ENCODE data around the gene FRMPD2.
"Not testable (repeated sequence)": the region's sequence is repeated elsewhere in the genome, so short reads cannot be mapped to it uniquely, and the experiment has no call there.

The FRMPD2 gene

DNA sequence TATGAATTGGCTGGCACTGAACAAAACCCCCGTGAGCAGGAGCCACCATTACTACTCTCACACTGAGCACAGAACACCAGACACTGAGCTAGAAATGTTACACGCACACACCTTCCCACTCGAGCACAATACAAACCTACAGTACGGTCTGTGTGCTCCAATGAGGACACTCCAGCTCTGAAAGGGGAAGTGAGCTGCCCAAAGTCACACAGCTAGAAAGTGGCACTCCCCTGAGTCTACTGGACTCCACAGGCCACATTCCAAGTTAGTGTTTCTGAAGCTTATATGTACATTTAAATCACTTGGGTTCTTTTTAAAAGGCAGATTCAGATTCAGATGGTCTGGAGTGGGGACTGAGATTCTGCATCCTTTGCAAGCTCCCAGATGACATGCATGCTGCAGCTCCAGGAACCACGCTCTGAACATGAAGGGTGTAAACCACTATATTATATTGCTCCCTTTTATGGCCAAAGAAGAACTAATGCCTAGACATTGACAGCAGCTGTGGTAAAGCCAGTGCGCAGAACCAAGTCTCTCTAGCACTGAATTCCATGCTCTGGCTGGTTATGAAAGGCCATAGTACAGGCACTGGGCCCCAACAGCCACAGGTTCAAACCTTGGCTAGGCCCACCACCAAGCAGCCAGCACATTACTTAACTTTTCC, 77.1 kb downstream of the FRMPD2 start:
- no peak for DNase-seq

DNA sequence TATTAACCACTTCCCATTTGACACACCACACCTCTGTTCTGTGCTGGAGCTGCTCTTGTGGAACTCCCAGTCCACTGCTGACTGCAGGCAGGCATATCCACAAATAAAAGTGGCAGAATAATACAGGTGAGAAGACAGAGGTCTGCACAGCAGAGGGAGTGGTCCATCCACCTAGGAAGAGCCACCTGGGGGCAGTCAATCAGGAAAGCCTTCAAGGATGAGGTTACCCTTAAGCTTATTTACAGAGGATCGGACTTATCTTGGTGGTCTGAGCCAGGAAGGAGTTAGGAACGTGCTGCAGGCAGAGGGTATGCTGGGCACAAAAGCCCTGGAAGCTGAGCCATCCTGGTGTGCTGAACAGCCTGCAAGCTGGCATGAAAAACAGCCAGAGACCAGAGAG, 78.7 kb downstream of the FRMPD2 start:
- DNase-seq: no peak

DNA sequence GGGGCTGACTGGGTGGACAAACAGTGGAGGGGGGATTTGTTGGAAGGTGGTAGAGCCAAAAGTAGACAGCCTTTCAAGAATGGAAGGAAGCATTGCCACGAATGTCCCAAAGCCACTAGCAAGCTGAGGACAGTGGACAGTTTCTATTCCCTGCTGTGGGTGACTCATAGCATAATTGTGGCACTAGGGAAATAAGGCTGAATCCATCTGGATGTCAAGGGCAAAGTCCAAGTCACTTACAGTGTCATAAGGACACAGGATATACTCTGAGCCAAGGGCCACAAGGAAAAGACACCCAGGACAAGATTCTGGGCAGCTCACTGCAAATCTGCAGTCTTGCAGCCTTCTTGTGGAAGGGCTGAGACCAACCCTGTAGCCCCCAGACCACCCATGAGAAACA, 79.7 kb downstream of the FRMPD2 start:
- DNase-seq: no peak

DNA sequence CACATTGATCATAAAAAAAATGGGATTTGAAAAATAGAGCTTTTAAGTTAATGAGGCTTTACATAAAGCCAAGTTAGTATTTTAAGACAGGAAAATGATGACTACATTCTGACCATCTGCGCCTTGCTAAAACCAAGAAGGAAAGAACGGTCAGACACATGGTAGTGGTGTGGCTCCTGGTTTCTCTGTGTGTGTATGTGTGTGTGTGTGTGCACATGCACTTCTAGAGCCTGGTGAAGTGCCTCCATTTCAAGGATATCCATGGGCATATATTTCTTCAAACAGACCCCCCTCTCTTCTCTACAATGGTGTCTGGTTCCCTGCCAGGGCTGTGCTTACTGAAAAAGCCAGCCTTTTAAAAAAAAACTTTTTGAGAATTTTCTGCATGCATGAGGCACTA, 80.9 kb downstream of the FRMPD2 start:
- no peak for DNase-seq

DNA sequence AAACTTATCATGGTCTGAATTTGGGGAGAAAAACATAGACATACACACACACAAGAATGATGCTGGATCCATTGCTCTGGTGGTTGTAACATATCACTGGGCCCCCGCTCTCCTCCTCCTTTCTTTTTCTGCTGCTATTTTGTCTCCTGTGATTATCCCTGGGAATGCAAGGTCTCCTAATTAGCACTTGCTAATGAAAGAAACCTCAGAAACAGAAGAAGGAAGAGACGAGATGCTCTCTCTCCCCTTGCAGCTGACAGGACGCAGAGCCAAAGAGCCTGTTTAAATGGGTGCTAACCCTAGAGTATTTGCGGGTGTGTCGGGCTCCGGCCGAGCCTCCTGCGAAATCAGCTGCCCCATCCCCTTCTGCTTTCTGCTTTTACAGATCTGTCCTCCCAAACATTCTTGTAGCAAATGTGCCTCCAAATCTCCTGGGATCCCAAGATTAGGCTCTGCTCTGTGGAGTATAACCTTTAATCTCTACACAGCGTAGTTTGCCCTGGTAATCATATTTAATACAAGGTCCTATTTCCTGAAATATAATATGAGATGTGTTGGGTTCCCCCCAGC, 81.5 kb downstream of the FRMPD2 start:
- DNase-seq: no peak

DNA sequence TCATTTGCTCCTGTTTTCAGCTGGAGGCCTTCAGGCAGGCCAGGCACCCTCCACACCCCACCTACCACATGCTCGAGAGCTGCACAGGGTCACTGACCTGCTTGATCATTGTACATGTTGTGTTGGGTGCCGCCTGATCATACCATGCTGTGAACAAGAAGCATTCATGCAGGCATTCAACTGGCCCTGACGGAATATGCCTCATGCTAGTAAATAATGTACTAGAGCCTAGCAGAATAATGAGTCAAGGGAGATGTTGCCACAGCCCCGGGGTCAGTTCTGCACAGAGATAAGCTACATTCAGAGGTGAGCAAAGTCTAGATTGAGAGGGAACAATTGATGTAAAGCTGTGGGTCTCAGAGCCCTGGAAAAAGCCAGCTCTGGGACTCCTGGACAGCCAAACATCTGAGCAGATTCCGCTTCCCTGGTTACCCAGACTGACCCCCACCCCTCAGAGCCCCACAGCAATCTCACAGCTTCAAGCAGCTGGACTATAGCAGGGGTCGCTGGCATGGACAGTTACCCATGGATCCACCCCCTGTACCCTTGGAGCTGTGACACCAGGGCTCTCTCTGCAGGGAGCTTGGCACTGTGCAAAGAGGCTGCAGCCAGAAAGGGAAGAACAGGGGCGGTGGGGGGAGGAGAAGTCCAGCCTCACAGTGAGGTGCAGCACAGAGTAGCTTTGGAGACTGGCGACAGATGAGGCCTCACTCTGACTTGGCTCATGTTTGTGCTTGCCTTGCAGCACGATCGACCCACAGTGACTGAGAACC, 86.6 kb downstream of the FRMPD2 start:
- DNase-seq: no peak

DNA sequence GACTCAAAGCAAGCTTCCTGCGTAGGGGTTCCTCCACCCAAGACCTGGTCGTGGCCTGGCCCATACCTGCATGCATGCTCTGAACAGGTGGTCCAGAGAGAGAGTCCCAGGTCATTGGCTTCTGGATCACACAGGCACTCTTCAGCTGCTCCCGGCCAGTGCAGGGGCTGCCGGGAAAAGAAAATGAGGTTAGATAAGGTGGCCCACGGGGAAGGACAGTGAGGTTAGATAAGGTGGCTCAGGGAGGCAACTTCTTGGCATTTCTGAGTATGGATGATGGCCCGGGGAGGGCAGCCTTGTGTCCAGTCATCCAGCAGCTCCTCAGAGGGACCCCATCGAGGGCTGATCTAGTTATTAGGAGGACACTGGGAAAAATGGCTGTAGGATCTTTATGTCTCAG, 87.4 kb downstream of the FRMPD2 start:
- no peak for DNase-seq

DNA sequence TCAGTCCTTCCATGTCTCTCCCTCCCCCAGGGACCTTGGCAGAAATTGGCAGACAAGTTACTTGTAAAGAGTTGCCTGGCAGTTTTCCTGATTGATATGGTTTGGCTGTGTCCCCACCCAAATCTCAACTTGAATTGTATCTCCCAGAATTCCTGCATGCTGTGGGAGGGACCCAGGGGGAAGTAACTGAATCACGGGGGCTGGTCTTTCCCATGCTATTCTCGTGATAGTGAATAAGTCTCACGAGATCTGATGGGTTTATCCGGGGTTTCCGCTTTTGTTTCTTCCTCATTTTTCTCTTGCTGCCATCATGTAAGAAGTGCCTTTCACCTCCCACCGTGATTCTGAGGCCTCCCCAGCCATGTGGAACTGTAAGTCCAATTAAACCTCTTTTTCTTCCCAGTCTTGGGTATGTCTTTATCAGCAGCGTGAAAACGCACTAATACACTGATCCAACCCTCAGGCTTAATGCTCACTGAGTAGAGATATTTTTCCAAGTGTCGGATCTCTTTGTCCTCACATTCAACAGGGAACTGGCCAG, 88.2 kb downstream of the FRMPD2 start:
- DNase-seq: not testable (repeated sequence)

DNA sequence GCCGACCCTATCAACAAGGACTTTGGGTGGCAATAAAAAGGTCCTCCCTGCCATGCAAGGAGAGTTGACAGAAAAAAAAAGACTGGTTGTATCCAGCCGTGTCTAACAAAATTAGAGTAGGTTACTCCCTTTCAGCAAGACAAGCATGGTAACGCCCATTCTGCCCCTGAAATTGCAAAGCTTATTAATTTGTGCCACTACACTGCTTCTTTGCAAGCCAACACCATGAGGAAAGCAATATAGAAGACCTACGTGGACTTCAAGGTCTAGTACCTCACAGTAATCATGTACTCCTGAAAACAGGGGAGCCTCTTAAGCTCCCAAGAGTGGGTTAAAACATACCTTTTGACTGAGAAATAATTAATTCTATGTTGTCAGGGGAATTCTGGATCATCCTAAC, 90.3 kb downstream of the FRMPD2 start:
- no peak for DNase-seq

DNA sequence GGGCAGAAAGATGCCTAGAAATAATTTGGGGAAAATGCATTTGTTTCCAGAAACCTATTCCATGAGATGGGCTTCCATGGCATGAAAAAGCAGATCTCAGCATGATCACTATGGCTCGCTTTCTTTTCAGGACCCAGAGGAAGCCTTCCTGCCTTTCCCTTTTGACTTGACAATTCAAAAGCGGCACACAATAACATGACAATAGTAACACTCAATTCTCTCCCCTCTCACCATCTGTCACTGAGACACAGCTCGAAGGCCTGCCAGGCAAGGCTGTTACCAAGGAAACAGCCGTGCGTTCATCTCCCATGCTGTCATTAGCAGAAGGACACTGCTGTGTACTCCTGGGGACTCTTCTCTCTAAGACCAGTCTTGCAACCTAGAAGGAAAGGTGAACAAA, 101.8 kb downstream of the FRMPD2 start:
- not testable (repeated sequence) for DNase-seq

DNA sequence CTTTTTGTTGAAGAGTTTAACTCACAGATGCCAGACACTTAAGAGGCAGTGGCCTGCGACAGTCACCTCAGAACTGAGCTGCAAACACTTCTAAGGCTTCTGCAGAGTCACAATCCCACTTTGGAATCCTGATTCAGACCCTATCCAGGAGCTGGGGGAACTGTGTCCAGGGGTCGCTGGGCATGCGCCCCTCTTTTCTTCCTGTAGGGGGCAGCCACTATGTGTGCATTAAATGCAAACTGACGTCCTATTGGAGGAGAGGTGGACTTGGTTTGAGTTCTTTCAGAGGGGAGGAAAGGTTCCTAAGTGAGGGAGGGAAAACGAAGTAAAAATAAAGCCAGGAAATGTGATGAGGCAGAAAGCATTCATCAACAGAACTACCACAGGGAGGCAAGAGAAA, 113.8 kb downstream of the FRMPD2 start:
- not testable (repeated sequence) for DNase-seq

DNA sequence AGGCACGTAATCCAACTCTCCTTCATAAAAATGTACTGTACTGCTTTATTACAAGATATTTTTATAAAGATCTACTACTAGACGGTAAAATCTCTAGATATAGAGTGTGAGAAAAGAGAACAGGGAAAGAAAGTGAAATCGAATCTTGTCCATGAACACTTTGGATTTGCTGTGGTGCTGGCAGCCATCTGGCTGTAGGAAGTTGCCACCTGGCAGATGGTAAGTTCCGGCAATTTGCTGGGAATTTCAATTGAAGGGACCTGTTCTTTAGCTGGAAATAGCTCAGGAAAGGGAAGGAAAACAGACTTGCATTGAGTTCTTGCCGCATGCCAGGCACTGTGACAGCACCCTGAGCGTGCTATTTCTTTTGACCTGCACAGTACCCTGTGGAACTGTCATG, 114.3 kb downstream of the FRMPD2 start:
- not testable (repeated sequence) for DNase-seq

DNA sequence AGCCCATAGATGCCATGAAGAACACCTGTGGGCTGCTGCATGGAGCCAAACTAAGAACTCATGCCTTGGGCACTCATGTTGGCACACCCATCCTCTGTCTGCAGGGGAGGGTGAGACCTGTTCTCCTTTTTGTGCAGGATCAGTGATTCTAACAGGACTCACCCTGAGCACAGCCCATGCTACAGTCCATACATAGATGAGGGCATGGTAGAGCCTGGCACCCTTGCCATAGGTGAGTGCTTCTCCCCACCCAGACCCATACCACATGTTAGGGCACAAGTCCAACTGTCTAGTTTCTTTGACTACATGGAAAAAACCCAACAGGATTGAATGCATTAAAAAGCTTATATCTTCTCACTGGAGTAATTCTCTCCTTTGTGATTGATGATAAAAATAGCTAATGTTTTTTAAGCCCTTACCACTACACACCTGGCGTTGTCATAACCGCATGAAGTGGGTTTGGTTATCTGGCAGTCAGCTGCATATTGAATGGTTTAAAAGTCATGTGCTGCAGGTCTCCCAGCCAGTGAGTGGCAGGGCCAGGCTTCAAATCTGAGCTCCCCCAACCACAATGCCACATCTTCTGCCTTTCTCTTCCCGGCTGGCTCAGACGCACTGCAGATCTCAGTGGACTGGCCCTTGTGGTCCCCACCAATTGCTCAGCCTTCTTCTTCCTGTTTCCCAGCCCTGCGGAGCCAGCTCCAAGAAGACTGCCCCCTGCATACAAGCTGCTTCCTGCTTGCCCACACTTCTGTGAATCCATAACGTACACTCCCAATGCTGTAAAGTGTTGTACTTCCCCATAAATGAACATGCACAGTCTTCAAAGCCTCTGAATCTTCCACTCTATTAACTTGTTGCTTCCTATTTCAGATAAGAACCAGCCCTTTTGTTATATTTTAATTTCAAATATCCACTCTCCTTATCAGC, 120.0 kb downstream of the FRMPD2 start:
- DNase-seq: not testable (repeated sequence)

DNA sequence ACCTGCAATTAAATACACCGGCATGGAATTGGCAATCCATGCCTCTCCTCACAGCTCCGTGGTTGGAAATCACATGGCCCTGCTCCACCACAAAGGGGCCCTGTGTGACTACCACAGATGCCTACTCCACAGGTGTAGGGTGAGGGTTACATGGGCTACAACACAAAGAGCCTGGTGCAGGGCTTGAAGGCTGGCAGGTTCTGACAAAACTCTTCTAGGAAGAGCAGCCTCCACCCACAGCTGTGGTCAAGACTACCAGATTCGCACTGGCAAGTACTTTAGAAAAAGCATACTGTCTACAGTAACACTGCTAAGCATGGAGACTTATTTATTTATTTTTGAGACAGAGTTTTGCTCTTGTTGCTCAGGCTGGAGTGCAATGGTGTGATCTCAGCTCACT, 126.9 kb downstream of the FRMPD2 start:
- DNase-seq: not testable (repeated sequence)

DNA sequence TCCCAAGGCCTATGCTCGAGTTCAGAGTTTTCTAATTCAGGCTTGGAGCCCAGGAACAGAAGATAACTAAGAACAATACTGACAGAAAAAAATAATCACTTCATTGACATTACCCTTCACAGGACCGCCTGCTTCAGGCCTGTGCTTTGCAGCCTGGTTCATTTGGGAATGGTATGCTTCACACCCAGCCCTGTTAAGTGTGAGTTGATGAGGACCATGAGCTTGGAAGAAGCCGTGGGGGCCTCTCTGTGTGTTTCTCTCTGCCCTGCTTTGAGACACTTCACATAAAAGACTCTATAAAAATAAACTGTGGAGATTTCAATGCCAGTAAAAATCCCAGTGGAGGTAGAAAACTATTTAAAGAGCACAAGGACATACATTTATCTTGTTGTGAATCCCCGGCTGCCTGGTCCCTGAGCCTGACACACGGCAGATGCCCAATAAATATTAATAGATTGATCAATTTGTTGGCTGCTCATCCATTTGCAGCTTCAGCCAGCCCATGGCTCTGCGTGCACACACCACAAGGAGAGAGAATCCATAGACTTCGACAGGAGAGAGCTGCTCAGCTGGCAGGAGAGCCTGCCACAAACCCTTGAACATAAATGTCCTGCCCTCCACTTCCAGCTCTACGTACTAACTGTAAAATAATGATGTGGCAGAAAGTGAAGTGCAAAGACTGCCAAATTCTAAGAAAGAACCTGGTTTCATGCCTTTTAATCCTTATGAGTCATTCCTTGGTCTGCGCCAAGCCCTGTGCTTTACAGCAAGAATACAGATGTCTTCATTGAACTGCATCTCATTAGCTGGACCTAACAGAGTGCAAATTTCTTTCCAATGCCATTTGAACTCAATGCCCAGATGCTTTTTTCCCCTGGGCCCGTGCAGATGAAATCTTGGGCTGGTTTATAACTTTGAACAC, 130.5 kb downstream of the FRMPD2 start:
- DNase-seq: not testable (repeated sequence)

DNA sequence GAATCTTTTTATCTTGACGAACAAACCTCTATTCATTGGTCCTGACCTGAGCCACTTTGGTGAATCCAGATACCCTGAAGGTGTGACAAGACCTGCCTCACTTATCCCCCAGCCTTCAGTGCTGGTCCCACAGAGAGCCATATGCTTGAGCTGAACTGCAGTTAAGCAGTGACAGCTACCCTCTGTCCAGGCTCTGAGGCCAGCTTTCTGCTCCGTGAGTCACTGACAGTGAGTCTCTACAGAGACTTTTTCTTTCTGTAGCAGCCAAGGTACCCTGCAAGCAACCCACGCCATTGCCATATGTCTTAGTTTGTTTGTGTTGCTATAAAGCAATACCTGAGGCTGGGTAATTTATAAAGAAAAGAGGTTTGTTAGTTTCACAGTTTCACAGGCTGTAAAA, 133.5 kb downstream of the FRMPD2 start:
- not testable (repeated sequence) for DNase-seq

DNA sequence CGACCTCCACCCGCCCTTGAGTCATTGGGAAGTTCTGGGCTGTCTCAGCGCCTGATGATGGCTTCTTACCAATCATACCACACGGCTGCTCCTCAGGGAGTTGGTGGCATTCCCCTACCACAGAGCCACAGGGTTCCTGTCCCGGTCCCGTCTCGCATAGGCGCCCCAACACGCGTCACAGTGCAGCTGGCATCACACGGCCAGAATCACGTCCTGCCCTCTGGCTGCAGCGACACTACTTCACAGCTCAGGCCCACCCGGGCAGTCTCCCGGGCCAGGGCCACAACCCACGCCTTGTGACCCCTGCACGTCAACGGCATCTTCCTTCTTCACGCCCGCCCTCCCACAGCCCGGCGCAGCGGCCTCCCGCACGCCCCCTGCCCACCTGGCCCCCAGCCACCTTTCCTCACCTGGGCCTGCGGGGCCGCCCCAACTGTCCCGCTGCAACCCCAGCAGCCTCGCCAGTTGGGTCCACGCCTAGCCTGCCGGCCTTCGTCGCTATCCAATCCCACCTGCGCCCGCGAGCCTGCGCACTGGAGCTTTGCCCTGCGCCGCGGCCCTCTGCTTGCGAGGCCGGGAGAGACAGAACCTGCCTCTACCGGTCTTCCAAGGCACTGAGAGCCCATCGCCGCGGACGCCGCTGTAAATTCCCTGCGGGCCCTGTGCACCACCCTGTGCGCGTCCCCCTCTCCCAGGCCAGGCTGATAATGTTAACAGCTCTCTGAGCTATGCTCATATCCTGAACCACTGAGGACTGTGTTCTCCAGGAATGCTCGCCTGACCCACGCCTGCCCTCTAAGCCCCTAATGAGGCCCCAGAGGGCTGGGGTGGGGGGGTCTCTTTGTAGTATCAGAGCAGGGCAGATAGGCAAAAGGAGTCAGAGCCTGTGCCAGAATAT, 134.3 kb downstream of the FRMPD2 start:
- DNase-seq: not testable (repeated sequence)

DNA sequence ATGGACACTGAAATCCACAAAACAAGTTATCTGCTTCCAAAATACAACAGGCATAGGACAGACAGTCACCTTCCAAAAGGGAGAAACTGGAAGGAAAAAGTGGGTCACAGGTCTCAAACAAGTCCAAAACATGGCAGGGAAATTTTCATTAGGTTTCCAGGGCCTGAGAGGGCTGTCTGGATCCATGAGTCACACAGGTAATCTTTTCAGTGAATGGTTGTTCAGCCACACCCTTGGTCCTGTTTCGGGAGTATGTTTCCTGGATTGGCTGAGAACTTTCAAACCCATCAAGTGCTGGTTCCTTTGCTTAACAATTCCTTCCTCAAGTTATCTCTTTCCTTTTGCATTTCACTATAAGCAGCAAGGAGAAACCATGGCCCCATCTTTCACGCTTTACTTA, 145.5 kb downstream of the FRMPD2 start:
- DNase-seq: not testable (repeated sequence)

DNA sequence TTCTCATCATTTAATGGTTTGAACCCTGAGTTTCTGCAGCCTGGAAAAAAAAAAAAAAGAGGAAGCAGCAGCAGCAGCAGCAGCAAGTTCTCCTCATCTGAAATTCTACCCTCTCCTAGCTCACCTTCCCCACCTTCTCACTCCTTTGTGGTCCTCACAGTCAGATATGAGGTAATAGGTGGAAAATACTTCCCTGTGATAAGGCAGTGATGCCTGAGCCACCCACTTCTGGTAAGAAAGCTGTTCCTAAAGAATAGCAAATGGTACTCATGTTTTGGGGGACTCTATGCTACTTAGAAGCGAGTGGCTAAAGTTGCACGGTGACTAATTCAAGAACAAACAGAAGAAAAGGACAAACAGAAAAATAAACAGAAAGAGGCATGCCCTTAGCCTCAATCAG, 148.2 kb downstream of the FRMPD2 start:
- DNase-seq: not testable (repeated sequence)

DNA sequence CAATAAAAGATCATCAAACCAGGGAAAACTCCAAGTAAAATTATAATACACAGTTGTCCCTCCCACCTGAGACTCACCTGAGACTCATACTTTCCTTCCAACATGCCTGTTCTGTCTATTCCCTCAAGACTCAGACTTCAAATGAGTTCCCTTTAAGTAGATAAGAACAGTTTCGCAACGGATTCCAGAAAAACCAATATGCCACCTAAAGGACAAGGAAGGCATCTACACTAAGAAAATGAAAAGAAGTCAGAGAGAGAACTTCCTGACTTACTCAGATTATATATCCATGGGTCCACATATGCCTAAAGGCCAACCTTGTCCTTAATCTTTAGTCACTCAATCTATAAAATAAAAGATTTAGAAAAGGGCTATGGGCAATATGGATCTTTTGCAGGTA, 148.9 kb downstream of the FRMPD2 start:
- not testable (repeated sequence) for DNase-seq

DNA sequence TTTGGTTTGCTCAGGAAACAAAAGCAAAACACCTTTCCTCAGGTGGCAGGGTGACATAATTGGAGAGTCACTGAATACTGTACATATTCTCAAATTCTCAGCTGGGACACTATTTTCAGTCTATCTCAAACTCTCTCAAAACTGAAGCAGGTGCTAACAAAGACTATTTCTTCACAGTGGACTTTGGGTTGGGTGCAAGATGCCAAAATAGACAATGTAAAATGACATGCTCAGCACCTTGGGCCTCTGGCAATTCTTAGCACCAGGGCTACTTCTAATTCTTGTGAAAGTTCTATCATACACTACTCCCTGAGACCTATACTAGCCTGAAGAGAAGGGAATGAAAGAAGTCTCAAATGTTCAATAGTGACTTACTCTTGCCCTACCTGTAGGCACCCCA, 151.9 kb downstream of the FRMPD2 start:
- DNase-seq: not testable (repeated sequence)
